GM12874 (cell line): ENCODE measurements around the gene DCP1A.

ENCODE experiments used
- TF ChIP-seq, protein P1 (sequence below): IDR thresholded peaks from 2 replicates; pipeline ENCODE4 v1.5.1; 2011; ENCODE audit warnings: low read depth, mild to moderate bottlenecking, control low read depth, low read length, moderate library complexity; ENCODE audit not compliant: insufficient read depth

DCP1A gene

DNA sequence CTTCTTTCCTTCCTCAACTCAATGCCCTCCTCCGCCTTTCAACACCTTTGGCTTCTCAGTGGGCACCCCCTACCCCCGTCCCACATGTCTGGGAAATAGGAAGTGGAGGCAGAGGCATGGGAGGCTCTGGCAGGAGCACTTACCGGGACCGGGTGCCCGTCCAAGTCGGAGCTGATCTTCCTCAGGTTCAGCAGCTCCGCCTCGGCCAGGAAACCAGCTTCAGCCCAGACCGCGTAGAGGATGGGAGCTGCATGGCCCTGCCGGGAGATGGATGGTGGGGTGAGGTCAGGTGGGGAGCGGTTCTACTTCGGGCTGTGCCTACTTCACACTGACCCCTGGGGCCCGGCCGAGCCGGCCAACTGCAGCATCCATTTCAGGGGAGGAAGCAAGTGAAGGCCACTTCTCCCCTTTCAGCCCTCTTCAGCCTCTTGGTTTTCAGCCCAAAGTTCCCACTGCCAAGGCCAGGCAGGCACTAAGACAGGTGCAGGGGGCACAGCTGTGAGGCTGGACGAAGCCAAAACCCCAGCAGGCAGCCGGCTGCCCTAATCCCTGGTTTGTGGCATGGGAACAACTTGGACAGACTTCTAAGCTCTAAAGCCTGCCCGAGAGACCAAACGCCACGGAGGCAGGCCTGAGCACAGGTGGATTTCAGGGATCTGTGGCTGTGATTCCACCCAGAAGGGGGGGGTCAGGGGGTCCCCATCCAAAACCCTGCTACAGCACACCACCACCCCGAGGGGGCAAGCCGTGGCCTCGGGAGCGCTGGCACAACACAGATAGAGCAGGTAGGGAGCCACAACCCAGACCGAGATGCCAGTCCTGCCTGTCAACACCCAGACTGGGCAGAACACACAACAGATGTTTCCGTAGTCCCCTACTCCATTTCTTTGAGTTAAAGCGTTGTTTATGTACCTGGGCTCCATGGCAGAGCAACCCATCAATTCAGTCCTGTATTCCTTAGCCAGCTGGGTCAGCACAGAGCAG lies 106.1 kb downstream of the DCP1A start:
- TF ChIP-seq, protein P1, sequence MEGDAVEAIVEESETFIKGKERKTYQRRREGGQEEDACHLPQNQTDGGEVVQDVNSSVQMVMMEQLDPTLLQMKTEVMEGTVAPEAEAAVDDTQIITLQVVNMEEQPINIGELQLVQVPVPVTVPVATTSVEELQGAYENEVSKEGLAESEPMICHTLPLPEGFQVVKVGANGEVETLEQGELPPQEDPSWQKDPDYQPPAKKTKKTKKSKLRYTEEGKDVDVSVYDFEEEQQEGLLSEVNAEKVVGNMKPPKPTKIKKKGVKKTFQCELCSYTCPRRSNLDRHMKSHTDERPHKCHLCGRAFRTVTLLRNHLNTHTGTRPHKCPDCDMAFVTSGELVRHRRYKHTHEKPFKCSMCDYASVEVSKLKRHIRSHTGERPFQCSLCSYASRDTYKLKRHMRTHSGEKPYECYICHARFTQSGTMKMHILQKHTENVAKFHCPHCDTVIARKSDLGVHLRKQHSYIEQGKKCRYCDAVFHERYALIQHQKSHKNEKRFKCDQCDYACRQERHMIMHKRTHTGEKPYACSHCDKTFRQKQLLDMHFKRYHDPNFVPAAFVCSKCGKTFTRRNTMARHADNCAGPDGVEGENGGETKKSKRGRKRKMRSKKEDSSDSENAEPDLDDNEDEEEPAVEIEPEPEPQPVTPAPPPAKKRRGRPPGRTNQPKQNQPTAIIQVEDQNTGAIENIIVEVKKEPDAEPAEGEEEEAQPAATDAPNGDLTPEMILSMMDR = no peak

DNA sequence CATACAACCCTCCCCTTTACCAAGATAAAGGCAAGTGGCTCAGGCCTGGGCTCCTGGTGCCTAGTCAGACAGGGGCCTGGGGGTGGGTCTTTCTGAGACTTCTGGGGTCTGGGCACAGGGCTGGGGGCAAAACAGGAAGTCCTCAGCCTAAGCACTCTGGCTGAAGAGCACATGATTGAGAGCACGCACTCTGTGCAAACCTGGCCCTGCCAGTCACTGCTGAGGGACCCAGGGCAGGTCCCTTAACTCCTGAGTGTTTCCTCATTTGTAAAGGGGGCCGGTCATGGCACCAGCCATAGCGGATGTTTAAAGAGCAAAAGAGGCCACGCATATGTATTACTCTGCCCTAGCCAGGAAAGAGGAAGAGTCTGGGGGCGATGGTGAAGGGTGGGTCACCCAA lies 107.5 kb downstream of the DCP1A start:
- TF ChIP-seq, protein P1 = no peak

DNA sequence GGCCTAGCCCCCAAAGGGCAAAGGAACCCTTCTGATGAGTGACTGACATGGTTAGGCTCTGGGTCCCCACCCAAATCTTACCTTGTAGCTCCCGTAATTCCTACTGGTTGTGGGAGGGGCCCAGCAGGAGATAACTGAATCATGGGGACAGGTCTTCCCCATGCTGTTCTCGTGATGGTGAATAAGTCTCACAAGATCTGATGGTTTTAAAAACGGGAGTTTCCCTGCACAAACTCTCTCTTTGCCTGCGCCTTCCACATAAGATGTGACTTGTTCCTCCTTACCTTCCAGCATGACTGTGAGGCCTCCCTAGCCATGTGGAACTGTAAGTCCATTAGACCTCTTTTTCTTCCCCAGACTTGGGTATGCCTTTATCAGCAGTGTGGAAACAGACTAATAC lies 108.5 kb downstream of the DCP1A start:
- TF ChIP-seq, protein P1 = no peak

DNA sequence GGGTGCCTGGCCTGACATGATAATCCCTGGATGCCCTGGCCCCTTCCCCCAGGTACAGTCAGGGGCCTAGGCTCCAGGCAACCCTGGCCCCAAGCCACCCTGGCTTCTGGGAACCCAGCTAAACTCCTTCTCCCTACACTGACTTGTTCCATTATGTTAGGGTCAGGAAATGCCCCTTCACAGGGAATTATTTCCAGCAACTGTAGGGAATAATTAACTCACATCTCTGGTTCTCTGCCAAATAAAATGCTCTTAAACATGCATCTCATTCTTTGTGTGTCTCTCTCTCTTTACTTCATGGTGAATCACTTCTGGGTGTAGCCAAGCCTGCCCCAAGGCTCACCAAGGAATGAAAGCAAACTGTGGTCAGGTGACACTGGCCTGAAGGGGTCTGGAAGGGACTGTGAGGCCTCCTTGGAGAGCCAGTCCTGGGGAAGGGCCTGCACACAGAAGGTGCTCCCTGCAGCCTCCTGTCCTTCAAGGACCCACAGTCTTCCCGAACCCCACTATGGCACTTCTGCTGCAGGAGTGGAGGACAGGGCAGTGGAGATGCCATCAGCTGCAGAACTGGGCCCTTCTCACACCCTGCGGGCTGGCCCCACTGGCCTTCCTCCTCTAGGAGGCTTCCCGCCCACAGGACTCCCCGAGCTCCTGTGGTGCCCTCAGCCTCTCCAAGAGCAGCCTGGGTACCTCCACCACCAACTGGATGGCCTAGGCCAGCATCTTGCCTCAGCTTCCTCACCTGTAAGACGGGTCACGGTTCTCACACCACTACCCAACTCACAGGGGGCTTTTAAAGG lies 109.1 kb downstream of the DCP1A start:
- TF ChIP-seq, protein P1 = no peak

DNA sequence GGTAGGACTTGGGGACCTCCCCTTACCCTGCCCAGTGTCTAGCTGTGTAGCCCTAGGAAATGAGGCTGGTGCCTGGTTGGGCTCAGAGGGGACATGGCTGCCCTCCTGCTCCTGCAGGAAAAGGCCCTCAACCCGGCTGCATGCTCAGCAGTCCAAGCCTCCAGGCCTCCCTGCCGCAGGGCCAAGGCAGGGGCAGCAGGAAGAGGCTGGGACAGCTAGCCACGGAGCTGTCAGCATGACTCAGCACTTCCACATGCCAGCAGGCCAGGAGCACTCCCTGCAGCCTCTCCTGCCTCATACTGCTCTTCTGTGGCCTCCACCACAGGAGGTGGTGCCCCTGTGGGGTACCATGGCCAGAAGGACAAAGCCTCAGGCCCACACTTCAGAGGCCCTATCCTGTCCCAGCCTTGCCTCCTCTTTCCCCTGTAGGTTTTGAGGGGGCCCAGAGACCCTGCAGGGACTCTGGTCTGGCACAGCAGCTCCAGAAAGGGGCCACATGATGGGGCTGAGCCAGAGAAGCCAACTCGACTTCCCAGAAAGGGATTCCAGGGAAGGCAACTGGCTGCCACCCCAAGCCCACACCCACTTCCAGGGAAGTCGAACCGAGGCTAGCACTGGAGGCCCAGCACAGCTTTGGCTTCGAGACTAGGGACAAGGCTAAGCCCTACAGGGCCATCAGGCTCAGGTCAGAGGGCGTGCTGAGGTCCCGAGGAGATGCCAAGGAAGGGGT lies 111.1 kb downstream of the DCP1A start:
- TF ChIP-seq, protein P1 = no peak

DNA sequence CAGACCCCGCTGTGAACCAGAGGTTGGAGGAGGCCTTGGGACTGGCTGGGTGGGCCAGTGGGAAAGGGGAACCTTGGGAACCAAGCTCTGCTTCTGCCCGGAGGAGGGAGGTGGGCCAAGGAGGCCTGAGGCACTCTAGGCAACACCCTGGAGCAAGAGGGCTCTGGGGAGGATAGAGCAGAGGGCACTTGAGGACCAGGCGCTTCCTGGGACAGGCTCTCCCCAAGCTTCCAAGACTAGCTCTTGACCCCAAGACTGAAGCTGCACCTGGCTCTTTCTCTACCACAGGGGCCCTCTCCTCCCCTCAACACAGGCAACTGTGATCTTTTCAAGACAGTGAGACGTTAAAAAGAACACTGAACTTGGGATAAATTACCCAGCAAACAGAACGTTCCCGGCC lies 111.8 kb downstream of the DCP1A start:
- TF ChIP-seq, protein P1 = no peak

DNA sequence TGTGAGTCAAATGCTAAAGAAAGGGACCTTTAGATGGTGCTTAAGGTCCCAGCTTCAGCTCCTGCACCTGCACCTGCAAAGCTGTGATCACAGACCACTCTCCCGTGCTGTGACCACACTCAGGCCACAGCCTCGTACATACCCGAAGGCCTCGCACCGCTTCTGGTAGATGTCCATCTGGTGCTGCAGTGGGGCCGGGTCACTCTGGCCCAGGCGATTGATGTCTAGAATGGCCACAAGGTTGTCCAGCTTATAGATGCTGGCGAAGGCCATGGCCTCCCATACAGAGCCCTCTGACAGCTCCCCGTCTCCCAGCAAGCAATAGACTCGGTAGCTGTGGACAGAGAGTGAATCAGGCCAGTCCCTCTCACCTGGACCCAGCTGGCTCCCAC lies 112.5 kb downstream of the DCP1A start:
- TF ChIP-seq, protein P1 = no peak
